Hematopoietic multipotent progenitor cell treated with erythropoietin and hydrocortisone succinate and interleukin-3 and kit ligand, for 17 days (in vitro differentiated cells): ENCODE data around the gene ATAT1.

ENCODE experiments used
- DNase-seq: peaks from one replicate; pipeline ENCODE4 v3.0.0-alpha.2; 2015; ENCODE audit warnings: low spot score

Gene ATAT1

DNA sequence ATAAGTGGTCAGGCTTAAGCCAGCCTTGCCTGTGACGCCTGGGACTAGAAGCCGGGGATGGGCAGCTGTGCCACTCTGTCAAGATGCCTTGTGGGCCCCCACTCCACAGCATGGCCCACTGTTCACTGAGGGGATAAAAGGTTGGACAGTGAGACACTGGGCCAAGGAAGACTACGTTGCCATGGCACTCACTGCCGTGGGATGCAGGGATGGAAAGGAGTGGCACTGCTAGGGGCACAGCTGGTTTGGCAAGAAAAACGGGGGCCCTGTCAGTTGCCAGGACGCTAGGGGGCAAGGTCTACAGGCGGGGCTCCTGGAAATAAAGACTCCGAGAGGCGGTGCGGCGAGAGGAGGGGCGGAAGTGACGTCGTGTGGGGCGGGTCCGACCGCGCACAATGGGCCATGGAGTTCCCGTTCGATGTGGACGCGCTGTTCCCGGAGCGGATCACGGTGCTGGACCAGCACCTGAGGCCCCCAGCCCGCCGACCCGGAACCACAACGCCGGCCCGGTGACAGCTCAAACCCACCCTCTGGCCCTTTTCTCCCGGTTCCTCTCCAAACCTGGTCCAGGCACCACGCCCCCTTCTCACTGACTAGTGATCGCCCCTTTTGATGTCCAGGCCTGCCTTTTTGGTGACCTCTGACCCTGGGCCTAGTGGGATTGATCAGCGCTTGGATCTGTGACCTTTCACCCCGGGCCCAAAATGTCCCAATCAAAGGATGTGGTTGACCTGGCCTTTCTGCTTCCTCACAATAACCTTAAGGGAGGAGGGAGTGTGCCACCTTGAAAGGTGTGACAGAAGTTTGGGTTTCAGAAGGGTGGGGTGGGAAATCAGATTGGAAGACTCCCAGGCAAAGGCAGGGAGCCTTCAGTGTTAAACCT, at the start of gene ATAT1:
ATAT1 (plus strand) TSS at position 391 of the 883 bp plus-strand sequence.
- DNase-seq, result peak; percentile 79

DNA sequence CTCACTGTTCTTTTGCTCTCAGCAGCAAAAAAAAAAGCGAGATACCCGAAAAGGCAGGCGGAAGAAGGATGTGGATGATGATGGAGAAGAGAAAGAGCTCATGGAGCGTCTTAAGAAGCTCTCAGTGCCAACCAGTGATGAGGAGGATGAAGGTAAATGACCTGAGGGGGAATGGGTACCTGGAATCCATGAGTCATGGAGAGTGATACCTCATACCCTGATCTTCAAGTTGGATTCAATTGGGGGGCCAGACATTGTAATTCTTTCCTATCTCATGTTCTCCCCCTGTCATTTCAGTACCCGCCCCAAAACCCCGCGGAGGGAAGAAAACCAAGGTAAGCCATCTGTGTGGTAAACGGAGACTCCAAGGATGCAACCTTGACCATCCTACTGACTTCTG, 48.6 kb upstream of the ATAT1 start:
- no peak for DNase-seq

DNA sequence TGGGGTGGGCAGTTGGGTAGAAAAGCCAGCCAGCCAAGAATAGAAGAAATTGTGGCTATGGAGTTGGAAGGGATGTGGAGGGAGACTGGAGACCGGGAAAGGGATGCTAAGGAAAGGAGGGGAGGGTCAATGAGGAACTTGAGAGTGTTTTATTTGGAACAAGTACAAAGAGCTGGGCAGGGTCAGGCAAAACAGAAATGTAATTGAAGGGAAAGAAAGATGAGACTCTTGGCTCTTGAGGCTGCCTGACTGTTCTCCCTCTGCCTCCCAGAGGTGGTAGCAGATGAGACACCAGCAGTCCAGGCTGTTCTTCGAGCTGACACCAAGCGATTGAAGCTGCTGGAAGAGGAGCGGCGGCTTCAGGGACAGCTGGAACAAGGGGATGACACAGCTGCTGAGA, 42.8 kb upstream of the ATAT1 start:
- no peak for DNase-seq

DNA sequence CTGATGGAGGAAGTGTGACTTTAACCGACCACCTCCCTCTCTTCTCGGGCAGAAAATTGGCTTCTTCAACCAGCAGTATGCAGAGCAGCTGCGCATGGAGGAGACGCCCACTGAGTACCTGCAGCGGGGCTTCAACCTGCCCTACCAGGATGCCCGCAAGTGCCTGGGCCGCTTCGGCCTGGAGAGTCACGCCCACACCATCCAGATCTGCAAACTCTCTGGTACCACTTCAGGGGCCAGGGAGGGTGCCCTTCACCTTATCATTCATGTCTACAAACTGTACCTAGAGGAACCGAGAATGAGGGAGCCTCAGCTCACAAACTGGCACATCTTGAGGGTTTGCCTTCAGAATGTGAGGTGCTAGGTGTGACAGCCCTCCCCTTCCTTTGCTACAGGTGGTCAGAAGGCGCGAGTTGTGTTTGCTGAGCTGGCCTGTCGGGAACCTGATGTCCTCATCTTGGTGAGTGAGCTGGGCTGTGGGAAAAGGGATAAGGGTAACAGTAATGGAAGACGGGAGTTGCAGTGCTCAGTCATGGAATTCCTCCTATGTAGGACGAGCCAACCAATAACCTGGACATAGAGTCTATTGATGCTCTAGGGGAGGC, 36.8 kb upstream of the ATAT1 start:
- no peak for DNase-seq

DNA sequence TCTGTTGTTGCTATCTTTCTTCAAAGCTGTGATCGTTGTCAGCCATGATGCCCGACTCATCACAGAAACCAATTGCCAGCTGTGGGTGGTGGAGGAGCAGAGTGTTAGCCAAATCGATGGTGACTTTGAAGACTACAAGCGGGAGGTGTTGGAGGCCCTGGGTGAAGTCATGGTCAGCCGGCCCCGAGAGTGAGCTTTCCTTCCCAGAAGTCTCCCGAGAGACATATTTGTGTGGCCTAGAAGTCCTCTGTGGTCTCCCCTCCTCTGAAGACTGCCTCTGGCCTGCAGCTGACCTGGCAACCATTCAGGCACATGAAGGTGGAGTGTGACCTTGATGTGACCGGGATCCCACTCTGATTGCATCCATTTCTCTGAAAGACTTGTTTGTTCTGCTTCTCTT, 36.2 kb upstream of the ATAT1 start:
- no peak for DNase-seq

DNA sequence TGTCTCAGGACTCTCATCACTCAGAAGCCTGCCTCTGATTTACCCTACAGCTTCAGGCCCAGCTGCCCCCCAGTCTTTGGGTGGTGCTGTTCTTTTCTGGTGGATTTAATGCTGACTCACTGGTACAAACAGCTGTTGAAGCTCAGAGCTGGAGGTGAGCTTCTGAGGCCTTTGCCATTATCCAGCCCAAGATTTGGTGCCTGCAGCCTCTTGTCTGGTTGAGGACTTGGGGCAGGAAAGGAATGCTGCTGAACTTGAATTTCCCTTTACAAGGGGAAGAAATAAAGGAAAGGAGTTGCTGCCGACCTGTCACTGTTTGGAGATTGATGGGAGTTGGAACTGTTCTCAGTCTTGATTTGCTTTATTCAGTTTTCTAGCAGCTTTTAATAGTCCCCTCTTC, 35.7 kb upstream of the ATAT1 start:
- DNase-seq, result peak; percentile 63

DNA sequence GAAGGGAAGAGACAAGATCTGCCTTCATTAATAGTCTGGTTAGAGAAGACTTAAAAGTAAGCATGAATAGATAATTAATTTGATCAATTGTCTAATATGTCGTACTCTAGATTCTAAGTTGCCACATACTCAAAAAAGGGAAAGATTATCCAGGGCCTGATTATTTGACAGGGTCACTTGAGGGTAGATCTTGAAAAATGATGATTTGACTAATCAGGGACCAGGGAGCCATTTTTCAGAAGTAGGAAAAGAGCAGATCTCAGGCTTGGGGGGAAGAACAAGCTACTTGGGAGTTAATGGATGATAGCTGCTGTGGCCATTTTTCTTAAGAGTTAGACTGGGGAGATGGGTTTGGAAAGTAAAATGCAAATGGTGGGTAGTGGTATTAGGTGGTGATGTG, 34.4 kb upstream of the ATAT1 start:
- DNase-seq, result no peak

DNA sequence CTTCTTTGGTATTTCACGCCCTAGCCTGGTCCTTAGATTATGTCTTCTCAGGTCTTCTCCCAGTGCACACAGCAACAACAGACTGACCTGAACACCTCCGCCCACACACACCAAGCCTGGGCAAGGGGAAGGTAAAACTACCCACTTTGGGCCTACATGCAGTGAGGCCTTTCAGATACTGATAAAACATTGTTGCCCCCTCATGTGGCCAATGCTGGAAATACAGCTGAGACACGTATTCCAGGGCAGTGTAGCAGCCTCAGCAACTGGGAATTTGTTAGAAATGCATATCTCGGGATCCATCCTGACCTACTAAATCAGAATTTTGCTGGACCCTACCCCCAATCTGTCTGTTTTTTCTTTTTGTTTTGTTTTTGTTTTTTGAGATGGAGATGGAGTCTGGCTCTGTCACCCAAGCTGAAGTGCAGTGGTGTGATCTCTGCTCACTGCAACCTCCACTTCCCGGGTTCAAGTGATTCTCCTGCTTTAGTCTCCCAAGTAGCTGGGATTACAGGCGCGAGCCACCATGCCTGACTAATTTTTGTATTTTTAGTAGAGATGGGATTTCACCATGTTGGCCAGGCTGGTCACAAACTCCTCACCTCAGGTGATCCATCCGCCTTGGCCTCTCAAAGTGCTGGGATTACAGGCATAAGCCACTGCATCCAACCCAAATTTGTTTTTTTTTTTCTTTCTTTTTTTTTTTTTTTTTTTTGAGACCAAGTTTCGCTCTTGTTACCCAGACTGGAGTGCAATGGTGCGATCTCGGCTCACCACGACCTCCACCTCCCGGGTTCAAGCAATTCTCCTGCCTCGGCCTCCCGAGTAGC, 29.1 kb upstream of the ATAT1 start:
- peak; percentile 89 for DNase-seq

DNA sequence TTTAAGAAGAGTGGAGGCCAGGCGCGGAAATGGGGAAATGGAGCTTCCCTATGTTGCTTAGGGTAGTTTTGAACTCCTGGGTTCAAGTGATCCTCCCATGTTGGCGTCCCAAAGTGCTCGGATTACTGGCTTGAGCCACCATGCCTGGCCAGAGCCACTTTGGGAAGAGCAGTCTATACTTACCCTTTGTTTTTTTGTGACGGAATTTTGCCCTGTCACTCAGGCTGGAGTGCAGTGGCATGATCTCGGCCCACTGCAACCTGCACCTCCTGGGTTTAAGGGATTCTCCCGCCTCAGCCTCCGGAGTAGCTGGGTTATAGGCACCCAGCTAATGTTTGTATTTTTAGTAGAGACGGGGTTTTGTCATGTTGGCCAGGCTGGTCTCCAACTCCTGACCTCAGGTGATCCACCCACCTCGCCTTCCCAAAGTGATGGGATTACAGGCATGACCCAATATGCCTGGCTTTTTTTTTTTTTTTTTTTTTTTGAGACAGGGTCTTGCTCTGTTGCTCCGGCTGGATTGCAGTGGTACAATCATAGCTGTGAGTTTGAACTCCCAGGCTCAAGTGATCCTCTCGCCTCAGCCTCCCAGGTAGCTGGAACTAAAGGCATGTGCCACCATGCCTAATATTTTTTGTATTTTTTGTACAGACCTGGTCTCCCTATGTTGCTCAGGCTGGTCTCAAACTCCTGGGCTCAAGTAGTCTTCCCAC, 27.6 kb upstream of the ATAT1 start:
- no peak for DNase-seq

DNA sequence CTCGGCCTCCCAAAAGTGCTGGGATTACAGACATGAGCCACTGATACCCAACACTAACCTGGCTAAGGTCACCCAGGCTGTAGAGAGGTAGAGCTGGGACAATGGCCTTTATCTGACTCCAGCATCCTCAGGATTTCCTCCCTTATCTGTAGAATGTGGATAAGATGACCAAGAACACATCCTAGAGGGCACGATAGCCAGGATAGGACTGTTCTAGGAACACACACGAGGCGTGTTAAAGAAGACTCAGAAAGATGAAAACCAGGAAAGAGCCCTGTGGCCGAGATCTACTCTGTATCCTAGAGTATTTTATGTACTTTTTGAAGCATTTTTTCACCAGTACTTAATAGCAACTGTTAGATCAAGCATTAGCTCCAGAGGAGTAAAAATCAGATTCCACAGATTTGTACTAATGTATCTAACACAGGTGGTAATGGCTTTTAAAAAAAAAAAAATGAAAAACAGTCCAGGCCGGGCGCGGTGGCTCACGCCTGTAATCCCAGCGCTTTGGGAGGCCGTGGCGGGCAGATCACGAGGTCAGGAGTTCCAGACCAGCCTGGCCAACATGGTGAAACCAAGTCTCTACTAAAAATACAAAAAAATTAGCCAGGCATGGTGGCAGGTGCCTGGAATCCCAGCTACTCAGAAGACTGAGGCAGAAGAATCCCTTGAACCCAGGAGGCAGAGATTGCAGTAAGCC, 26.9 kb upstream of the ATAT1 start:
- DNase-seq, result no peak

DNA sequence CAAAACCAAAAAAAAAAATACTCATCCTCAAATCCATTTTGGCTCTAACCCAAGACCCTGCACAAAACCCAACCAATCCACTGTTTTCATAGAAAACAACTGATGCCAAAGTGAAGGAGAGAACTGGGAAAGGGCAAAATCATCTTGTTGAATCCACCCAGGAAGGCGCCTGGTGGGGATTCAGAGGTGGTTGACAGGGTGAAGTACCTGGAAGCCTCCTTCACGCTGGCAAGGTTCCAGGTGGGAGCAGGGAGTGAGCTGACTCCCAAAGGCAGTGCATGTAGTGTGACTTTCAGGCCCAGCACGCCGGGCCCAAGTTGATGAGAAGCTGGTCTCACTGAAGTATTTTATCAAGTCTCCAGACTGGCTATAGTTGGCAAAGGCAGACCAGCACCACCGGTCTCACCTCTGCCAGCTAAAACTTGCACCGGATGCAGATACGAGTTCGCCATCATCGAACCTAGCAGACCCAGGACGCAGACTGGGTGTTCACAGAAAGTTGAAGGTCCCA, 26.2 kb upstream of the ATAT1 start:
- no peak for DNase-seq

DNA sequence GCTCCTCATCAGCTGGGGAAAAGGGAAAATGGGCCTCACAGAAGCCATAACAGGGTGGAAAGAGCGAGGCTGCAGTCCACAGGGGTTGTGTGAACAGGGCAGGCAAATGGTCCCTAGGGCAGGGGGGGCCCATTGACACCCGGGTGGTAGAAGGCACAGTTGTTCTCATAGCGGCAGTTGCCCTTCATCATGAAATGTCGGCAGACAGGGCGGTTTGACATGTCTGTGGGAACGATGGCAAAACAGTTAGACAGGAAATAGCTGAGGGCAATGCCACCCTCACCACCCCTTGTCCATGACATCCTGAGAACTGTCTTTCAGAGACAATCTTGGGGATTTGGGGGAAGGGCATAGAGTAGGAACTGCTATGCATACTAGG, 25.2 kb upstream of the ATAT1 start:
- no peak for DNase-seq

DNA sequence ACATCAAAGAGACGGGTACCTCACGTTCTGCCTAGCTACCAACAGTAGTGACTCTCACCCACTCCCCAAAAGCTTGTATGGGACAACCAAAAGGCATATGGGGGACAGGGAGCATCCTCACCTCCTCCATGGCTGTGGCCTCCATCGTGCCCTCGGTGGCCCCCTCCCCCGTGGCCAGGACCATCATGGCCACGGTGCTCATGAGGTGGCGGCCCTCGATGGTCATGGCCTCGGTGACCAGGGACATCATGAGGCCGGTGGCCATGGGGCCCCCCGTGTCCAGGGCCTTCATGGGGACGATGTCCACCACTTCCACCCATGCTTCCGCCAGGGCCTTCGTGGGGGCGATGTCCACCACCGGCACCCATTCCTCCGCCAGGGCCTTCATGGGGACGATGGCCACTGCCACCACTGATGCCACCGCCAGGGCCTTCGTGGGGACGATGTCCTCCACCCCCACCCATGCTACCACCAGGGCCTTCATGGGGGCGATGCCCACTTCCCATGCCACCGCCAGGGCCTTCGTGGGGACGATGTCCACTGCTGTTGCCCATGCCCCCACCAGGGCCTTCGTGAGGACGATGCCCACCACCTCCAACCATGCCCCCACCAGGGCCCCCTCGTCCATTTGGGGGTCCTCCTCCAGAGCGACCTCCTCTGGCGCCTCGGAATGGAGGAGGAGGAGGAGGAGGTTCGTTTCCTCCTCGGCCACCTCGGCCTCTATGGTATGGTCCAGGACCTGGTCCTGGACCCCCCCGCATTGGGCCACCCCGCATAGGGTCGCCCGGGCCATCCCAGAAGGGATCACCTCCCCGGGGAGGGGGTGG, 24.6 kb upstream of the ATAT1 start:
- no peak for DNase-seq

DNA sequence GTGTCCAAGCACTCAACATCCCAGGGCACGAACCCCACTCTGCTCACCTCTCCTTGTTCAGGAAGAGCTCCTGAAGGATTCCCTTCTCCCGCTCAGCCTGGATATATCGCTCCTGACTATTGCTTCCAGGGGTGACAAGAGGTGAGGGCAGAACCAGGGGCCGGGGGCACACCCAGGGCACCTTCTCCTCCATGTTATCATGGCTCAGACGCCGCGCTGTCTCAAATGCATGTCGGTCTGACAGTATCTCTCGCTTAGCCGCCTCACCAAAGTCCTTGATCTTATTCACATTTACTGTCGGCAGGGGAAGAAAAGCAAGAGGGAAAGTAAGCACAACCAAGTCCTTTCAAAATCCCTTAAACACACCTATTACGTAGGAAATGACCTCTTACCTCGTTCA, 22.7 kb upstream of the ATAT1 start:
- DNase-seq, result no peak

DNA sequence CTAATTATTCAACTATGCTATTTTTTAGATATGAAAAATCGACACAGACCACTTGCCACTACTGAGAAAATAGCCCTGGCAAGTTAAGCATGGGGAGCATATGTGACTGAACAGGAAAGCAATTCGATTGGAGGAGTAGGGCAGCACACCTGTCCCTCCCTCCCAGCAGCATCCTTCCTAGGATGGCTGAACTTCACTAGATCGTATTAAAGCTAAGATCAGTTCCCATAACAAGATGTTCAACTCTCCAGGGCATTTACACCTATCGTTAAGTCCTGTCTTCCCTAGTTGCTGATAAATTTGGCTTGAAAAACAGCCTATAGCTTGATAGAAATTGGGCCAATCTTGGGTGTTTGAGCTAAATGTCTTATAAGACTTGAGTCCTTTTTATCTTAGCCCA, 16.6 kb upstream of the ATAT1 start:
- DNase-seq, result no peak

DNA sequence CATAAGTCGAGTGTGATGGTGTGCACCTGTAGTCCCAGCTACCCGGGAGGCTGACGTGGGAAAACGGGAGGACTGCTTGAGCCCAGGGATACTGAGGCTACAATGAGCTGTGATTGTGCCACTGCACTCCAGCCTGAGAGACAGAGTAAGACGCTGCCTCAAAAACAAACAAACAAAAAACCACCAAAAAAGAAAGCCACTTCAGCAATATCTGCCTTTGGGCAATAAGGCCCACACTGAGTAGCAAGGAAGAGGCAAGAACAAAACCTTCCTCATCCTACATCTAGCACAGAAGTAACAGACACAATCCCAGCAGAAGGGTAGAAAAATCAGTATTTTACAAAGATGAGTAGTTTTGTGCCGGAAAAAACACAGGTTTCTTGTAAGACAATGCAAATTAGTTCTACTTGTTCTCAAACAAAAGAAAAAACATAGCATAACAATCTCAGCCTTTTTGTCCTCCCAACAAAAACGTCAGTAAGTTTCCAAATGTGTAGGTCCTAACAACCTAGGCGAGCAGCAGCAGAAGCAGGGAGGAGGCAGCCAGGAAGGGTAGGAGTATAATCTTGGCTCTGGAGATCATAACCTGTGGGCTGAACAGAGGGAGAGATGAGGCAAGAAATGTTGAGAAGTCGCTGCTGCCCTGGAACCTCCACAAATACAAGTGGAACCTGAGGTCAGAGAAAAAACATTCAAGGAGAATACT, 15.4 kb upstream of the ATAT1 start:
- peak; percentile 5 for DNase-seq

DNA sequence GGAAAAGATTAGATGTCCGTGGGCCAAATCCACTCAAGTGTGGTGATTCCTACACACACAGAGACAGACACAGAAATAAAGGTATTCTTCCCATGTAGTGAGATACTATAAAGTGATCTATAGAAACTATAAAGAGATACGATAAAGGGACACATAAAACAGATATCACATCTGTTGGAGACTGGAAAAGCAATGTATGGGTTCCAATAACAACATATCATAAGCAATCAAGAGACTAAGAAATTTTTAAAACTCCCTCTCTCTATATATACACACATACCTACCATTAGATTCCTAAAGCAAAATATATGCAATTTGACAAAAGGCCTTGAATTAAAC, 14.8 kb upstream of the ATAT1 start:
- no peak for DNase-seq

DNA sequence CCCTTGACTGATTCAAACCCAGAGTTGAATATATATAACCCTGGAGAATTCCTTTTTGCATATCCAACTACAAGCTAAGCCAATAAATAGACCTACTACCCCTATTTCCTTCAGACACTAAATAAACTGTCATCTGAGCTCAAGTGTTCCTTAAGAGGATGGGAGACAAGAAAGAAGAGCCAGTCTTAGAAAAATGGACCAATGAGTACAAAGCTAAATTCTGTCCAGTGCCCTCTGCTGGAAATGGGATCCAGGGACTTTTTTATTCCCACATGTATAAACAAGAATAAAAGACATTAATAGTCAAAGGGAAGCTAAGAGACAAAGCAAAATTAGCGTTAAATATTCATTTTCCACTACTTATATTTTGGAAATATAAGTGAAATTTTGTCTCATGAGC, 14.5 kb upstream of the ATAT1 start:
- DNase-seq, result peak; percentile 43

DNA sequence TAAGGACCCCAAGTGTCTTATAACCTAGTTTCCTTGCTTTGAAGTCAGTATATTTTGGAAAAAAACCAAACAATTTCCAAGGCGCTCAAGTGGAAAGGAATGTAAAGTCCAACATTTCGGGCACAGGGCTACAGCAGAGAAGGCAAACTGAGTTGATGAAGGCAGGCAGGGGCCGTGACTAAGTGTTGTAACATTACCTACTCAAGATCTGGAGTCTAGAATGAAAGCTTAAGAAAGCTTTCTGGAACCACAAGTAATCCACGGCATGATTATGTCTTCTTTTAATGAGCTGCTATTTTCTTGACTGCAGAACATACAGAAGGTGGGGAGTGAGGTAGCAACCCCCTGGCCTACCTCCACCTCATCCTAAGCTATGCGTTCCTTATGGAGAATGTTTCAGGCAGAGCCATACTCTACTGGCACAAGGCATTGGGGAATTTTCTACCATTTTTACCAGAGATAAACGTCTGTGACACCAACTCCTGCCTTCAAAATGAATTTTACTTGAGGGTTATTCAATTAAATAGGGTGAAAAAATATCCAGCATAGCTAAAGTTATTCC, 13.9 kb upstream of the ATAT1 start:
- DNase-seq, result peak; percentile 19
